Stimulated activated naive CD8-positive, alpha-beta T cell treated with anti-CD3 and anti-CD28 coated beads, Interleukin-15, Interleukin-2, amounts not matched to agents 100 U/mL and 50 U/mL, for 24 hours (primary cell): Measurements from ENCODE around the gene THAP5.

ENCODE experiments used
- ATAC-seq: fragments of 150-1000 bp; cut with Tn5 transposase; one replicate; pipeline ENCODE4 v1.10.0; 2021
- DNase-seq: peaks from one replicate; pipeline ENCODE4 v3.0.0; 2021

Gene THAP5

DNA sequence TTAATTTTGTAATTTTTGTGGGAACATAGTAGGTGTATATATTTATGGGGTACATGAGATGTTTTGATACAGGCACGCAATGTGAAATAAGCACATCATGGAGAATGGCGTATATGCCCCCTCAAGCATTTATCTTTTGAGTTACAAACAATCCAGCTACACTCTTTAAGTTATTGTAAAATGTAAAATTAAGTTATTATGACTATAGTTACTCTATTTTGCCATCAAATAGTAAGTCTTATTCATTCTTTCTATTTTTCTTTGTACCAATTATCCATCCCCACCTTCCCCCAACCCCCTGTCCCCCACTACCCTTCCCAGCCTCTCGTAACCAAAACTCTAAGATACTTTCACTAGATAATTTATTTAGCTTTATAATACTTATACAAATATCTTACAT lies 35.8 kb downstream of the THAP5 start:
- DNase-seq (no peak), ATAC-seq (no peak)

DNA sequence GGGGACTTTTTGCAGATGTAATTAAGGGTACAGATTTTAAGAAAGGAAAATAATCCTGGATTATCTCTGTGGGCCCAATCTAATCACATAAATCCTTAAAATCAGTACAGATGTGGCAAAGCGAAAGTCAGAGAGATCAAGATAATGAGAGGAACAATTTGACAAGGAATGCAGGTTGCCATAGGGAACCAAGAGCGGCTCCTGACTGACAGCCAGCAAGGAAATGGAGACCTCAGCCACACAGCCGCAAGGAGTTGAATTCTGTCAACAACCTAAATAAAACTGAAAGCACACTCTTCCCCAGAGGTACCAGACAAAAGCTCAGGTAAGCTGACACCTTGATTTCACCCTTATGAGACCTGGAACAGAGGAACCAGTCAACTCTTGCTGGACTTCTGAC lies 40.2 kb downstream of the THAP5 start:
- DNase-seq (no peak), ATAC-seq (no peak)

DNA sequence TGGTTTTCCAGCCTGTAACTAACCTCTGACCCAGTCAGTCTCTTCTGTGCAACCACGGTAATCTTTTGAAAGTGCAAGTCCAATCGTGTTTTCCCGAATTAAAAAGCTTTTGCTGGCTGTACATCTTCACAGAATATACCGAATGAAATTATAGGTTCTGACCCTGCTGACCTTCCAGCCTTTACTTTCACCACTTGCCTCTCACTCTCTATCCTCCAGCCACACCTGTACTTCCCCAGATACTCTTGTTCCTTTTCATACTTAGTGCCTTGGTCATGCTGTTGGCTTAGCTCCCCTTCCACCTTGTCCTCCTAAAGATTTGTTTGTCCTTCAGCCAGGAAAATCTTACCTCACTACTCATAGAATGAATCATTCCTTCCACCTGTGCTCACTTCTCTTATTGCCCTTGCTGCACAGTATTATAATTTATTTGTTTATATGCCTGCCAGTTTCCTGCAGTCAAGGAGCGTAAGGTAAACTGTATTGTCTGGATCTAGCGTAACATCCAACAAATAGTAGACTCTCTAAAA lies 41.3 kb downstream of the THAP5 start:
- ATAC-seq (no peak), DNase-seq (no peak)

DNA sequence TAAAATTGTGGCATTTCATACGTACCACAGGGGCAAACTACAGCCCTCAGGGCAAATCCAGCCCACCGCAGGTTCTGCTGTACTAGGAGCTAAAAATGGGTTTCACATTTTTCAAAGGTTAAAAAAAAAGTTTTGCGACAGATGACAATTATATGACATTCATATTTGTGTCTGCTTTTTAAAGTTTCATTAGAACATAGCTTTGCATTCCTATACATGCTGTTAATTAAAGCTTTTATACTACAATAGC lies 42.8 kb downstream of the THAP5 start:
- no peak for DNase-seq
- ATAC-seq: no peak

DNA sequence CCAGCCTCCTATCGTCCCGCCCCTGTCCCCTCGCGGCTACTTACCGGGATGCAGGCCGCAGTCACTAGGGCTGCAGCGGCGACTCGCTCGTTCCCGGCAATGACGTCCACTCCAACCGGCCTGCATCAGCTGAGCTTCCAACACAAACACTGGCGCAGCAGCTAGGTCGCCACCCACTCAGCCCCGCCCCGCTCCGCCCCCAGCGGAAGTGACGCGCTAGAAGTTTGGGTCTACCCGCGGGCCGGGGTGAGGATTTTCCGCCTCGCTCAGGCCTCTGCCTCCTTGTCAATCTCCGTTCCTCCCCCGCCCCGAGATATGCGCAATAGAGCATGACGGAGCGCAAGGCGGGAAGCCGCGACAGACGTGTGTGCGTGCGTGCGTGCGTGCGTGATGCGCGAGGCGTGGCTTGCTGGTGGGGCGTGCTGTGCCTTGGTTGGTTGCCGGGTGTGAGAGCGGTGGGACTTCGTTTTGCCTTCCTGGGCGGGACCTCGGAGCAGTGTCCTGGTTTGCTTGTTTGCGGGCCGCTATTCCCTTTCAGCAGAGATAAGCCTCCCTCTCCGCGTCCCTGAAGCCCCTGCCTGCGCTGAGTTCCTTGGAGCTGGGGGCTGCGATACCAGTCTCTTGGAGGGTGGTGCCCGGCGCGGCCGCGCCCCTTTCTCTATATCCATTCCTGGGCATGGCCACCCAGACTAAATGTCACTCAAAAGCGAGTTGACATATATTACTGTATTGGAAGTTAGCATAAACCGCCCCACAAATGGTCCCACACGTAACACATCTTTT lies 43.3 kb downstream of the THAP5 start, which contains the start of gene PNPLA8:
TSS of gene PNPLA8 (minus strand) at position 151 of the 783 bp plus-strand sequence. CDS start 10,644 bp downstream, outside the sequence.
- peak; percentile 96 for ATAC-seq
- peak; percentile 100 for DNase-seq

DNA sequence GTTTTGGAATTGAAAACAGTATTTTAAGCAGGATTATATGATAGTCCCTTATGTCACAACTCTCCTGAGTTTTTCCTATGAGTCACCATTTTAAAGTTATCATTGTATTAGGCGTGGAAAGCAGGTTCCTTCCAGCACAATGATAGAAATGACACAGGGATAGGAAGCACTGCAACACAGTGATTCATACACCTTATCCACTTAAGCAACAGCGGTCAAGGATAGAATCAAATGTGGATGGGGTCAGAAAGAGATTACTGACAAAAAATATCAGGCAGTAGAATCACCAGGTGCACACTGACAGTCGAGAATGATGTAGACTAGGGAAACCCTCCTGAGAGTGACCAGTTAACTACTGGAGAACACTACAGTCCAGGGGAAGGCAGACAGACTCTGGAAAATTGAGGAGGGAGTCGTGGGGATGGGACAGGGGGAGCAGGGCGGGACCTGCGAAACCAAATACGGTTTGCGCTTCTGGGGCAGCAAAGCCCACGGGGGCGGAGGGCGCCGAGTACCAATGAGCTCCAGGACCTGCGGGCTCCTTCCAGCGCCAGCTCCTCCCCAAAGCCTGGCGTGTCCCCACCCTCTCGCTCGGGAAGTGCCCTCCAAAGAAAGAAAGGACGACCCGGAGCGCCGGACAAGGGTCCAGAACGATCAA lies 44.0 kb downstream of the THAP5 start:
- DNase-seq: no peak
- ATAC-seq: peak; percentile 47

DNA sequence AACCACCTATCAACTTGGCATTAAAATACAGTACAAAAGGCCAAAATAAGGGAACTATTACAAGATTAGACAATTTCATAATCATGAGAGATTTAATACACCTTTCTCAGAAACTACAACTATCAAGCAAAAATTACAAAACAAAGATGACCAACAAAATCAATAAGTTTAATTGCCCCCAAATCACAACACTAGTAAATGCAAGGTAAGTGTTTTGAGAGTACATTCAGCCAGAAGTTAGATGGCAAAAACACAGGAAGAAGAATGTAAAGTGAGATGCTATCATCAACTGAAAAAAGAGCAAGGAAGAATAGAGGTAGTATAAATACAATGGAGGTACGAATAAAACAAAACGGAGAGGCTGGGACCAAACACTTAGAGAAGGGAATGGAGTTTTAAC lies 46.7 kb downstream of the THAP5 start:
- ATAC-seq: no peak
- no peak for DNase-seq

DNA sequence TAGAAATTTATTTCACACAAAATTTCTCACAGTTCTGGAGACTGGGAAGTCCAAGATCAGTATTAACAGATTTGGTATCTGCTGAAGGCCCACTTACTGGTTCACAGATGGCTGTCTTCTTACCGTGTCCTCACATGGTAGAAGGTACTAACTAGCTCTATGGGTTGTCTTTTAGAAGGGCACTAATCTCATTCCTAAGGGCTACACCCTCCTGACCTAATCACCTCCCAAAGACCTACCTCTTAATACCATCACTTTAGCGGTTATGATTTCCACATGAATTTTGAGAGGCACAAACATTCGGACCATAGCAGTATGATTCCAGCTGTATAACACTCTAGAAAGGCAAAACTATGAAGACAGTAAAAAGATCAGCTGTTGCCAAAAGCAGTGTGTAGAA lies 51.6 kb downstream of the THAP5 start:
- DNase-seq (no peak), ATAC-seq (no peak)

DNA sequence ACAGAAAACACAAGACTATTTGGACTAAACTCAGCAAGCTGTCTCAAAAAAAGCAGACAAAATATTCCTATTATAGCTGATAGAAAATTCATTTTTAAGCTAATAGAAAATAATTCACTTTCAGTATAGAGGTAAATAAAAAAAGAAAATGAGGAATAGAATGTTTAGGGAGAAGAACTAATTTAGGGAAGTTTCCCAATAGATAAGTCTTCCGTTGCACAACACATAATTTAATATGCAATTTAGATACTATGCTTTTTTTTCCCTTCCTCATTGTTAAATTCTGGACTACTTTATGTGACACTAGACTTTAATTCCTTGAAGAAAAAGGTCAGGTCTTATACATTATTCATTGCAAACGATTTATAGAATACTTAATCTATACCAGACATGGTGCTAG lies 53.9 kb downstream of the THAP5 start:
- DNase-seq (no peak), ATAC-seq (no peak)

DNA sequence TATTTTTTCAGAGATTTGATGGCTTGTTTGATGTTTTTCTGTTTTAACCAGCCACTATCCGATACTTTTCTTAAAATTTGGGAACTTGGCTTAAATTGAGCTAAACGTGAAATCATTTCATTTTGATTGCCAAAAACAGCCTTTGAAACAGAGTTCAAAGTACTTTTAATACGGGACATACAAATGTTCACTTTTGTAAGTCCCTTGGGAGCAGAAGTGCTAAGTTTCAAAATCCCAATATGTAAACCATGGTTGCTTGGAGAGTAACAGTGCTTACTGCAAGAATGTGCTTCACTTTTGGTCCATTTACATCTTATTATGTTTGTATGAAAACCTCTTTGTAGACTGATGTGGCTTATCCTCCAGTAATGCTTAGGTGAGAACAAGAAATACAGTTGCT lies 54.5 kb downstream of the THAP5 start:
- ATAC-seq (no peak), DNase-seq (no peak)
